ENCODE measurements around the gene IGF2R. TPM values are rescaled to one million over a fixed set of nuclear protein-coding genes. Genes with fewer than 3 reads are reported as not detected.

Gene IGF2R
- total and polyA plus RNA-seq, 2 donors (not counting 1 experiment from before 2014, with no cell fraction given): 9.5 to 53.3 TPM

- H3K4me1 ChIP-seq (ENCODE audit: control insufficient read depth in 2 of 2, insufficient read depth in 2 of 2, low read length in 2 of 2): peaks cover 3 to 6% of the 10 kb centered on the region in 2 donors
- CTCF ChIA-PET: no interaction called here
- no peak for DNase-seq
- TF ChIP-seq CTCF (IDR thresholded peaks at IDR 0.05) (no peak), EZH2 (IDR thresholded peaks at IDR 0.05; ENCODE audit: borderline replicate concordance, insufficient read depth, low read depth, low read length, poor library complexity, severe bottlenecking) (no peak)
- no peaks in the 10 kb centered on the region for H4K20me1 ChIP-seq (ENCODE audit: control insufficient read depth, insufficient read depth, low read length, poor library complexity, severe bottlenecking)
- Mint-ChIP-seq H3K4me1 (peaks cover 14% of the 10 kb centered on the region), H3K27ac (no peak overlapping the region), H3K4me3 (no peak overlapping the region), H3K27me3 (no peaks in the 10 kb centered on the region), H3K9me3 (ENCODE audit: insufficient read depth) (no peaks in the 10 kb centered on the region)
- H3K79me2 ChIP-seq (ENCODE audit: control insufficient read depth, insufficient read depth, low read length): no peaks in the 10 kb centered on the region
- H3K9me3 ChIP-seq (ENCODE audit: control extremely low read depth in 1 of 3, control insufficient read depth in 2 of 3, insufficient read depth in 1 of 3, low read length in 2 of 3): no peaks in the 10 kb centered on the region
- POLR2A ChIA-PET: no interaction called here
- H2AFZ ChIP-seq (ENCODE audit: insufficient read depth, low read depth, low read length, poor library complexity, severe bottlenecking): no peak overlapping the region
- H3K27me3 ChIP-seq (replicated peaks in 1 of 4; ENCODE audit: control extremely low read depth in 1 of 4, control insufficient read depth in 3 of 4, insufficient read depth in 4 of 4, low read length in 3 of 4): no peaks in the 10 kb centered on the region
- intact Hi-C loops (cut with micrococcal nuclease): no loop called here
- no peak overlapping the region for H3K27ac ChIP-seq (ENCODE audit: low read length in 2 of 2)
- no peak overlapping the region for H3K4me3 ChIP-seq (ENCODE audit: control extremely low read depth in 1 of 5, extremely low read depth in 1 of 5, insufficient read depth in 1 of 5, low read depth in 2 of 5, low read length in 4 of 5)
- H3K4me2 ChIP-seq (replicated peaks; ENCODE audit: low read depth, low read length, poor library complexity, severe bottlenecking): no peak overlapping the region
- 80% methylated on average over 2 of the region's 3 CpGs for WGBS (ENCODE audit: insufficient coverage)
- H3K9ac ChIP-seq (ENCODE audit: low read length): no peak overlapping the region
- no peaks in the 10 kb centered on the region for H3K36me3 ChIP-seq (replicated peaks in 1 of 2; ENCODE audit: control extremely low read depth in 1 of 2, control insufficient read depth in 1 of 2, extremely low read depth in 1 of 2, insufficient read depth in 2 of 2, low read length in 1 of 2)
- ATAC-seq (ENCODE audit: low read depth): no peak
These were observed 5.8 kb upstream of the IGF2R start for GRCh38 chr6:159963111-159963510.

GRCh38 chr6:159964046-159964445 is 4.8 kb upstream of the IGF2R start:
- DNase-seq: no peak

More at GRCh38 chr6:159964046-159964445, 4.8 kb upstream of the IGF2R start:
- ChIA-PET POLR2A (no interaction called here), CTCF (no interaction called here)
- H2AFZ ChIP-seq (ENCODE audit: insufficient read depth, low read depth, low read length, poor library complexity, severe bottlenecking): no peak overlapping the region
- Mint-ChIP-seq H3K9me3 (ENCODE audit: insufficient read depth) (no peaks in the 10 kb centered on the region), H3K4me3 (no peak overlapping the region), H3K4me1 (peaks cover 12% of the 10 kb centered on the region), H3K27ac (no peak overlapping the region), H3K27me3 (no peaks in the 10 kb centered on the region)
- H3K9me3 ChIP-seq (ENCODE audit: control extremely low read depth in 1 of 3, control insufficient read depth in 2 of 3, insufficient read depth in 1 of 3, low read length in 2 of 3): no peaks in the 10 kb centered on the region
- H3K9ac ChIP-seq (ENCODE audit: low read length): no peak overlapping the region
- H3K36me3 ChIP-seq (replicated peaks in 1 of 2; ENCODE audit: control extremely low read depth in 1 of 2, control insufficient read depth in 1 of 2, extremely low read depth in 1 of 2, insufficient read depth in 2 of 2, low read length in 1 of 2): no peaks in the 10 kb centered on the region
- H3K4me1 ChIP-seq (ENCODE audit: control insufficient read depth in 2 of 2, insufficient read depth in 2 of 2, low read length in 2 of 2): peaks cover 7 to 11% of the 10 kb centered on the region in 2 donors
- no peaks in the 10 kb centered on the region for H4K20me1 ChIP-seq (ENCODE audit: control insufficient read depth, insufficient read depth, low read length, poor library complexity, severe bottlenecking)
- H3K27me3 ChIP-seq (replicated peaks in 1 of 4; ENCODE audit: control extremely low read depth in 1 of 4, control insufficient read depth in 3 of 4, insufficient read depth in 4 of 4, low read length in 3 of 4): no peaks in the 10 kb centered on the region
- TF ChIP-seq EZH2 (IDR thresholded peaks at IDR 0.05; ENCODE audit: borderline replicate concordance, insufficient read depth, low read depth, low read length, poor library complexity, severe bottlenecking) (no peak), CTCF (IDR thresholded peaks at IDR 0.05) (no peak)
- H3K4me2 ChIP-seq (replicated peaks; ENCODE audit: low read depth, low read length, poor library complexity, severe bottlenecking): no peak overlapping the region
- ATAC-seq (ENCODE audit: low read depth): no peak
- no peaks in the 10 kb centered on the region for H3K79me2 ChIP-seq (ENCODE audit: control insufficient read depth, insufficient read depth, low read length)
- 100% methylated on average over 1 of the region's 2 CpGs for WGBS (ENCODE audit: insufficient coverage)
- no peak overlapping the region for H3K4me3 ChIP-seq (ENCODE audit: control extremely low read depth in 1 of 5, extremely low read depth in 1 of 5, insufficient read depth in 1 of 5, low read depth in 2 of 5, low read length in 4 of 5)
- H3K27ac ChIP-seq (ENCODE audit: low read length in 2 of 2): no peak overlapping the region
- intact Hi-C loops (cut with micrococcal nuclease): no loop called here
